Fibroblast of the aortic adventitia (primary cell): Measurements from ENCODE around the gene PMIS2. TPM values are rescaled to one million over a fixed set of nuclear protein-coding genes. Genes with fewer than 3 reads are reported as not detected.

Experiments used
- DNase-seq: peaks from one replicate; pipeline ENCODE4 v3.0.0-alpha.2; 2010; ENCODE audit warnings: low read depth
- H3K4me3 ChIP-seq: 2 replicates; pipeline ENCODE4 v1.5.1; 2011; ENCODE audit warnings: low read depth, mild to moderate bottlenecking, control low read depth, low read length, moderate library complexity
- CTCF ChIP-seq: IDR thresholded peaks from 2 replicates; pipeline ENCODE4 v1.5.1; 2011; ENCODE audit warnings: mild to moderate bottlenecking, low read length, control low read depth, inconsistent platforms; ENCODE audit not compliant: insufficient read depth
- total RNA-seq: library from RNA; depleted of rRNA; stranded (reverse); fragments of >200 nt; gene quantifications from 2 replicates; pipeline ENCODE4 v1.2.3, GENCODE V29; 2012; ENCODE audit warnings: low replicate concordance

Gene PMIS2
- total RNA-seq, 1 donor = not detected

- DNase-seq = no peak
- no peak overlapping the region for H3K4me3 ChIP-seq
- no peak for TF ChIP-seq CTCF
Observed at GRCh38 chr19:35556846-35557538, 29.0 kb upstream of the PMIS2 start.

- no peak for TF ChIP-seq CTCF
- peak; percentile 16 for DNase-seq
- H3K4me3 ChIP-seq = peak overlapping the region; percentile 54
Observed at GRCh38 chr19:35557539-35558399, 28.2 kb upstream of the PMIS2 start.

GRCh38 chr19:35558400-35559280 lies 27.3 kb upstream of the PMIS2 start:
- H3K4me3 ChIP-seq = peak overlapping the region; percentile 54
- DNase-seq = no peak
- TF ChIP-seq CTCF = no peak

- no peak overlapping the region for H3K4me3 ChIP-seq
- DNase-seq = no peak
- TF ChIP-seq CTCF = no peak
Observed at GRCh38 chr19:35559281-35559659, 26.7 kb upstream of the PMIS2 start.

GRCh38 chr19:35559781-35560180 lies 26.2 kb upstream of the PMIS2 start:
- H3K4me3 ChIP-seq = no peak overlapping the region
- no peak for TF ChIP-seq CTCF
- no peak for DNase-seq

GRCh38 chr19:35560271-35560670 lies 25.7 kb upstream of the PMIS2 start:
- no peak for DNase-seq

More at GRCh38 chr19:35560271-35560670, 25.7 kb upstream of the PMIS2 start:
- H3K4me3 ChIP-seq = no peak overlapping the region
- no peak for TF ChIP-seq CTCF
